ENCODE data around the gene PTPRN2.
A peak's percentile ranks its signal among the peaks of the same experiment; 100 is the strongest.
"Not testable (repeated sequence)": the region's sequence is repeated elsewhere in the genome, so short reads cannot be mapped to it uniquely, and the experiment has no call there.

Gene PTPRN2

GRCh38 chr7:157572622-157573021 is 1015.0 kb downstream of the PTPRN2 start:
- DNase-seq (ENCODE audit: low read depth in 2 of 2), result no peak

DNA sequence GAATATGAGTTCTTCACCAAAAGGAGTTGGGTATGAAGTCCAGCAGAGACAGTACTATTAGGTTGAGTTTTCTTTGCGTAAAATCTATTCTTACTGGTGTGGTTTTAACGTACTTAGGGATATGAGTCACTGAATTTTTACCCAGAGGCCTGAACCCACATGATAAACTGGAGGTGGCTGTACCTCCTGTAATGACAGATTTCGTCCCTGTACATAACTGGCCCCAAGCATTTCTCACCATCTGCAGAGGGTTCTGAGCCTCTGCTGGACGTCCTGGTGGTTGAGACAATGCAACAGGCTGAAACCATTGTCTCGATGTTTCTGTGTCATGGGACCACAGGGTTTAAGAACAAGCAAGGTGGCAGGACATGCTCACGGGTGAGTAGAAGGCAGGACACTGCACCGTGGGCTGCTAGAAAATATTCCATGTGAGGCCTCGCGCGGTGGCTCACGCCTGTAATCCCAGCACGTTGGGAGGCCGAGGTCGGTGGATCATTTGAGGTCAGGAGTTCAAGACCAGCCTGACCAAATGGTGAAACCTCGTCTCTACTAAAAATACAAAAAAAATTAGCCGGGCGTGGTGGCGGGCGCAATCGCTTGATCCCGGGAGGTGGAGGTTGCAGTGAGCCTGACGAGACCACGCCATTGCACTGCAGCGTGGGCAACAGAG is 1017.0 kb downstream of the PTPRN2 start:
- DNase-seq (ENCODE audit: low read depth in 2 of 2), result peak in 1 of 2 donors; percentile 15

GRCh38 chr7:157569967-157570366 is 1017.7 kb downstream of the PTPRN2 start:
- no peak for DNase-seq (ENCODE audit: low read depth in 2 of 2)

DNA sequence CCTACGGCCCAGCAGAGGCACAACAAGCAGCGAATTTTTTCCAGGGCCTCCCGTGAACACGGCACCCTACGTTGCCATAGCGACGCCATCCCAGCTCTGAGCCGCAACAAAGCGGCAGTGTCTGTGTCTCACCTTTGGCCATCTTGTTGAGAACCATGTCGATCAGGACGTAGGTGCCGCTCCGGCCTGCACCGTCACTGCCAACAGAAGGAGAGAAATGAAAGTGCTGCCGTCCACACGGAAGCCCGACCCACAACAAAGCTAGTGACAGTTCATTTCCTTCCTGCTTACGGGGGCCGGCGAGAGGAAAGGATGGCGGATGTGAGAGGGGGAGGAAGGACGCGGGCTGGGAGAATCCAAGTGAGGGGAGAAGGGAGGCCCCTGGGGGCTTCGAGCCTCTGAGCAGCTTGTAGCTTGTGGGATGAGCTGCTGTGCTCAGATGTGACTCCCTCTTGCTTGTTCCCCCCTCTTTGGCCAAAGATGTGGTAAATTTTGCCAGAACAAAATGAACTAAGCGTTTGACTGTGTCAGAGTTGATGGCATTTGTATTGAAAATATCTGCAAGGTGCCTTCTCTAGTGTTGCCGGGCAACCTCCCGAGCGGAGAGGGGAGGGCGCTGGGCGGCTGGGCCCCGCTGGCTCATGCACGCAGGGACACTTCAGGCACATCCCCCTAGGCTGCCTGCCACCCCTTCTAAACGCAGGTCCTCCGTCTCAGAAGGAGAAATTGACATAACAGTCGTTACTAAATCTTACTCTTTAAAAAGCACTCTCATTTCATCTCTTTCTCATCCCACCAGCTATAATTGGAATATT is 1018.6 kb downstream of the PTPRN2 start:
- DNase-seq (ENCODE audit: low read depth in 2 of 2), result peak; percentile 34 to 40

DNA sequence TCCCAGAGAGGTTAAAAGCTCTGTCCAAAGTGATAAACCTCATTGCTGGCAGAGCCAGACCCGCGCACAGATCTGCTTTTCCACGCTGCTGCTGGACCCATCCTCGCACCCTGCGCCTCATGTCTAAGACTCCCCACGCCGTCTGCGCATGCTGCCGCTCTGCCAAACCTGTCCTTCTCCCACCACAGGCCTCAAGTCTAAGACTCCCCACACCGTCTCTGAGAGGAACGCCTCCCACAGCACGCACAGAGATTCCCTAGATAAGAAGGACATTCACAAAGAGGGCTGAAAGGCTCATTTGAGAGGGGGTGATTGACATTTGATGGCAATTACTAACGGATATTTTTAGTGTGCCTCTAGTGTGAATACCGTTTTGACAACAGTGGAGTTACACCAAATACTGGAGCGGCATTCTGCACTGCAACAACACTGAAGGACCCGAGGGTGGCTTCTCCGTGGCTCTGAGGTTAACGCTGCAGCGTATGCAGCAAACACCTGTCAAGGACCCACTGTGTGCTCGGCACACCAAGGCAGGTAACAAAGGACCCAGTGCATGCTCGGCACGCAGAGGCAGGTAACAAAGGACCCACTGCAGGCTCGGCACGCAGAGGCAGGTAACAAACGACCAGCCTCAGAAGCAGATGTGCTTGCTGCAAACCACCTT is 1019.4 kb downstream of the PTPRN2 start:
- DNase-seq (ENCODE audit: low read depth in 2 of 2), result no peak

GRCh38 chr7:157567666-157568065 is 1020.0 kb downstream of the PTPRN2 start:
- DNase-seq (ENCODE audit: low read depth in 2 of 2), result no peak

DNA sequence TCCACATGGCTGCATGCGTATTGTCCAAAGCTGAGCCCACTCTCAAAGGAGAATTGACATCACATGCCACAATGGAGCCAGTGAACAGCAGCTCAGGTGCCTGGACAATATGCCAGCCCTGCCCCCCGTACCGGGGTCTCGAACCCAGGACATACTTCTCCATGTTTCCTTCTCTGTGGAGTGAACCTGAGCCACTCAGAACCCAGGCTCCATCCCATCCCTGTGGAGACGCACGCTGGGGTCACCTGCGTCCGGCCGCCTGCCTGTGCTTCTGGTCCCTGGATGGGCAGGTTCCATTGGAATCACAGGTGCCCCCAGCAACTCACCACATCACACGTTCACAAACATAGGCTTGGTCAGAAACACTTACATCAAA is 1021.0 kb downstream of the PTPRN2 start:
- no peak for DNase-seq (ENCODE audit: low read depth in 2 of 2)

DNA sequence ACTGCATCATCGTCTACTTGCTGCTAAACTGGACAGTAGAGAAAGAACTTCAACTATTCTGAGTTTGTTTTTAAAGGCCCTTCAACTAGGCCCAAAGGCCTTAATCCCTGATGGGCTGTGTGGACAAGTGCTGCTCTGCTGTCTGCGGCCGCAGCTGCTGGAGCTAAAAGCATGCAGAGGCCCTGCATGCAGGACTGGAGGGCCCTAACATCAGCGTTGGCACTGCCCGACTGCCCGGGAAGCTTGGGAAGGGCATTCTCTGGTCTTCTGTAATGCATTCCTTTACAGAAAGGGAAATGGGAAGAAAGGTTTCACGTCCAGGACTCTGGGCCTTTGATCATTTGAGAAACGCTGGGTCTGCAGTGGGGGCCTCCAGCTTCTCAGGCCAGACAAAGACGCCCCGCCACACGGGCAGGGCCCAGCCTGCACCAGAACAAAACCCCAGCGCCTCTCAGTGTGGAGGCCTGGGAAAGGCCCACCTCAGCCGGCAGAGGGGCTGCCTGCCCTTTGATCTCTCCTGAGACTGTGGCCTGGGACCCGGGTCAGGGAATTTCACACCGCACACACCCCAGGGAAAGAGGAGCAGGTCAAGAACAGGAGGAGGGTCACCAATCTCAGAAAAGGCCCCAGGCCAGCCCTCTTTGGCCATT is 1021.5 kb downstream of the PTPRN2 start:
- DNase-seq (ENCODE audit: low read depth in 2 of 2), result no peak

DNA sequence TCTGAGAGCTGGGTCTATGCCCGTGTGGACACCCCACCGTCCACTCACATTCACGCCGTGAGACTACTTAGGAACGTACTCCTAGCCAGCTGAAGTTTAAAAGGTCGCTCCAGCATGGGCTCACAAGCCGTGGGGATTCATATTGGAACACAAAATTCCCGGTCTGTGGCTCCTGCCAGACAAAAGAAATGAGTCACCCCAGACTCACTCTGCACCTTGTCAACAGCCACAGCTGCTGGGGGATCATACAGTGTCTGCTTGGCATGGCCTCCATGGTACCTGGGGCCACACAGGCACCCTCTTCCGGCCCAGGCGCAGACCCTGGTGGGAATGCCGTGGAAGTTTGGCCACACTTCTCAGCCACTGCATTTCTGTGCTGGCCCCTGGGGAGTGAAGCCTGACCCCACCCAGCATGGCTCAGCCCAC is 1022.4 kb downstream of the PTPRN2 start:
- no peak for DNase-seq (ENCODE audit: low read depth in 2 of 2)

DNA sequence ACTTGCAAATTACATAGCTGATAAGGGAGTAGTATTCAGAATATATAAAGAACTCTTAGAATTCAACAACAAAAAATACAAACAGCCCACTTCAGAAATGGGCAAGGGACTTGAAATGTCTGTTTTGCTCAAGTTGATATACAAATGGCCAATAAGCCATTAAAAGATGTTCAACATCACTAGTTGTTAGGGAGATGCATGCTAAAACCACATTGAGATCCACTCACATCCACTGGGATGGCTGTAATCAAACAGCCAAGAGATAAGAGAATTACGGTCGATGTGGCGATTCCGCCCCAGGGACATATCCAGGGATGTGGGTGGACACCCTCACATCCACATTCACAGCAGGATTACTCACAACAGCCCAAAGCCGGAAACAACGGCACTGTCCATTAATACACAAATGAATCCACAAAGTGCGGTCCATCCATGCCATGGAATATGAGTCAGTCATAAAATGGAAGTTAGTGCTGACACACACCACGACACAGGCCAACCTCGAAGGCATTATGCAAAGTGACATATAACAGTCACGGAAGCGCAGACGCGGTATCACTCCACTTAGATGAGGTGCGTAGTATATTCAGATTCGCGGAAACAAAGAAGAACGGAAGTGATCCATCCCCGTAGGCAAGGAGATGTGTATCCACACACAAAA is 1023.0 kb downstream of the PTPRN2 start:
- no peak for DNase-seq (ENCODE audit: low read depth in 2 of 2)

- DNase-seq (ENCODE audit: low read depth in 2 of 2), result not testable (repeated sequence)
These were observed 1024.0 kb downstream of the PTPRN2 start for GRCh38 chr7:157563467-157564135.

GRCh38 chr7:157562522-157563398 is 1024.9 kb downstream of the PTPRN2 start:
- DNase-seq (ENCODE audit: low read depth in 2 of 2), result not testable (repeated sequence)

DNA sequence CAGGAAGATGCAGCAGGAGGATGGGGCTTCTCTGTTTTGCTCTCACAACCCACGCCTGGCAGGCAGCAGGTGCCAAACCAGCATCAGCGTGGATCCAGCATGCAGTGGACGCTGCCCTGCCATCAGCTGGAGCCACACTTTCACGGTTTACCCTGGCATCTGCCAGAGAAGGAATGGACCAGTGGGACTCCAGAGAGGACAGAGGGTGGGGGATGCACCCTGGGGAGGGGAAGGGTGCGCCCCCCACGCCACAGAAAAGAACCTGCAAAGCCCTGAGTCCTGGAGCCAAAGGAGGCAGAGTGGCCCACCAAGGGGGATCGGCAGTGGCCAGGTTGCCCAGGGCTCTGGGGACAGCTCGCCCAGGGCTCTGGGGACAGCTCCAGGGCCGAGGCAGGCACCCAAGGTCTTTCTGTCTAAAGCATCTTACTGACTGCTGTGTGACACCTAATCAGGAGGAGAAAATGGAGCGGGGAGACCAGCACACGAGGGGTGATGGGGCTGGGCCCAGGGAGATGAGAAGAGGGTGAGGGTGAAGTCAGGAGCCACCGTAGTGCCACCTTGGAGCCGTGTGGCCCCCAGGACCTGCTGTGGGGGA is 1025.7 kb downstream of the PTPRN2 start:
- DNase-seq (ENCODE audit: low read depth in 2 of 2), result no peak

DNA sequence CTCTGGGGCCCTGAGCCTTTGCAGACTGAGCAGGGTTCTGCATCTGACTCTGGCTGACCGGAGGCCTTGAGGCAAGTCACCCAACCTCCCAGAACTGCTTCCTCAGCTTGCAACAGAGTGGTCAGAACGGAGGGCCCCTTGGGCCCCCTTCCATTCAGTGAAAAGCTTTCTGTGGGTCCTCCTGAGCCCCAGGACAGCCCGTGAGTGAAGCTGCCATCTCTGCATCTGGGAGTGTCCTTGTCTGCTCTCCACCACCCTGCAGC is 1026.2 kb downstream of the PTPRN2 start:
- no peak for DNase-seq (ENCODE audit: low read depth in 2 of 2)

- no peak for DNase-seq (ENCODE audit: low read depth in 2 of 2)
These were observed 1026.7 kb downstream of the PTPRN2 start for GRCh38 chr7:157560710-157561522.

GRCh38 chr7:157560258-157560654 is 1027.4 kb downstream of the PTPRN2 start:
- no peak for DNase-seq (ENCODE audit: low read depth in 2 of 2)

- DNase-seq (ENCODE audit: low read depth in 2 of 2), result no peak
These were observed 1027.9 kb downstream of the PTPRN2 start for GRCh38 chr7:157559596-157560257.

- no peak for DNase-seq (ENCODE audit: low read depth in 2 of 2)
These were observed 1028.6 kb downstream of the PTPRN2 start for GRCh38 chr7:157558875-157559595.
